Choroid plexus epithelial cell (primary cell): Measurements from ENCODE around the gene TMPRSS11B.
"Not testable (repeated sequence)": the region's sequence is repeated elsewhere in the genome, so short reads cannot be mapped to it uniquely, and the experiment has no call there.

Experiments
- DNase-seq: peaks from one replicate; pipeline ENCODE4 v3.0.0-alpha.2; 2010; ENCODE audit warnings: low read depth
- H3K4me3 ChIP-seq: 2 replicates; pipeline ENCODE4 v1.5.1; 2011; ENCODE audit warnings: low read depth, mild to moderate bottlenecking, control low read depth, low read length, moderate library complexity
- TF ChIP-seq, protein P1 (sequence below): conservative IDR thresholded peaks from 2 replicates; pipeline ENCODE4 v1.5.1; 2011; ENCODE audit warnings: low read depth, mild to moderate bottlenecking, control low read depth, inconsistent platforms, low read length, moderate library complexity

Gene TMPRSS11B, protein sequence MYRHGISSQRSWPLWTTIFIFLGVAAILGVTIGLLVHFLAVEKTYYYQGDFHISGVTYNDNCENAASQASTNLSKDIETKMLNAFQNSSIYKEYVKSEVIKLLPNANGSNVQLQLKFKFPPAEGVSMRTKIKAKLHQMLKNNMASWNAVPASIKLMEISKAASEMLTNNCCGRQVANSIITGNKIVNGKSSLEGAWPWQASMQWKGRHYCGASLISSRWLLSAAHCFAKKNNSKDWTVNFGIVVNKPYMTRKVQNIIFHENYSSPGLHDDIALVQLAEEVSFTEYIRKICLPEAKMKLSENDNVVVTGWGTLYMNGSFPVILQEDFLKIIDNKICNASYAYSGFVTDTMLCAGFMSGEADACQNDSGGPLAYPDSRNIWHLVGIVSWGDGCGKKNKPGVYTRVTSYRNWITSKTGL

GRCh38 chr4:68245594-68245993 lies at the start of gene TMPRSS11B:
TSS of gene TMPRSS11B (minus strand) at chr4:68245694. CDS start at chr4:68245558, 136 bp downstream.
- TF ChIP-seq, protein P1, sequence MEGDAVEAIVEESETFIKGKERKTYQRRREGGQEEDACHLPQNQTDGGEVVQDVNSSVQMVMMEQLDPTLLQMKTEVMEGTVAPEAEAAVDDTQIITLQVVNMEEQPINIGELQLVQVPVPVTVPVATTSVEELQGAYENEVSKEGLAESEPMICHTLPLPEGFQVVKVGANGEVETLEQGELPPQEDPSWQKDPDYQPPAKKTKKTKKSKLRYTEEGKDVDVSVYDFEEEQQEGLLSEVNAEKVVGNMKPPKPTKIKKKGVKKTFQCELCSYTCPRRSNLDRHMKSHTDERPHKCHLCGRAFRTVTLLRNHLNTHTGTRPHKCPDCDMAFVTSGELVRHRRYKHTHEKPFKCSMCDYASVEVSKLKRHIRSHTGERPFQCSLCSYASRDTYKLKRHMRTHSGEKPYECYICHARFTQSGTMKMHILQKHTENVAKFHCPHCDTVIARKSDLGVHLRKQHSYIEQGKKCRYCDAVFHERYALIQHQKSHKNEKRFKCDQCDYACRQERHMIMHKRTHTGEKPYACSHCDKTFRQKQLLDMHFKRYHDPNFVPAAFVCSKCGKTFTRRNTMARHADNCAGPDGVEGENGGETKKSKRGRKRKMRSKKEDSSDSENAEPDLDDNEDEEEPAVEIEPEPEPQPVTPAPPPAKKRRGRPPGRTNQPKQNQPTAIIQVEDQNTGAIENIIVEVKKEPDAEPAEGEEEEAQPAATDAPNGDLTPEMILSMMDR: no peak
- DNase-seq: no peak
- no peak within 1 kb of the TSS for H3K4me3 ChIP-seq

DNA sequence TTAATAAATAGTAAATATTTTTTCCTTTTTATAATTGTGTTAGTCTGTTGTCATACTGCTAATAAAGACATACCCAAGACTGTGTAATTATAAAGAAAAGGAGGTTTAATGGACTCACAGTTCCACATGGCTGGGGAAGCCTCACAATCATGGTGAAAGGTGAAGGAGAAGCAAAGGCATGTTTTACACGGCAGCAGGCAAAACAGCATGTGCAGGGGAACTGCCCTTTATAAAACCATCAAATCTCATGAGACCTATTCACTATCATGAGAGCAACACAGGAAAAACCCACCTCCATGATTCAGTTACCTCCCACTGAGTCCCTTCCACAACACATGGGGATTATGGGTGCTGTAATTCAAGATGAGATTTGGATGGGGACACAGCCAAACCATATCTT lies 45.8 kb upstream of the TMPRSS11B start:
- H3K4me3 ChIP-seq: no peak overlapping the region
- TF ChIP-seq, protein P1: no peak
- no peak for DNase-seq

- TF ChIP-seq, protein P1: no peak
- DNase-seq: peak; percentile 10
- no peak overlapping the region for H3K4me3 ChIP-seq
Measured at GRCh38 chr4:68288393-68288740, 42.9 kb upstream of the TMPRSS11B start.

GRCh38 chr4:68287704-68288392 lies 42.4 kb upstream of the TMPRSS11B start:
- TF ChIP-seq, protein P1: no peak
- no peak for DNase-seq
- no peak overlapping the region for H3K4me3 ChIP-seq

DNA sequence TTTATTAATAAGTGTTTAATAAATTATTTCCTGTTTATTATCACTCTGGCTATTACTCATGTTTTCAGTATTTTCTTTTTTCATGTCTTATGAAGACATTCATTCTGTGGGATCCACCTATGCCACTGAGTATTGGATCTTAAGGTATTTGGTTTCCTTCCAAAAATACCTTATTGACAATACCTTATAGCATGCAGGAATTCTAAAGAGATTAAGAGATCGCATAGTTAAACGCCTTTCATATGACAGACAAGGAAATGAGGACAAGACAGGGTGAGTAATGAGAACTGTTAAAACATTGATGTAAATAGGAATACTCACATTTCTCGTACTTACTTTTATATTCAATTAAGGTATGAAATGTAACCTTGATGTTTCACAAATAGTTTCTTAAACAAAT lies 38.2 kb upstream of the TMPRSS11B start:
- TF ChIP-seq, protein P1: no peak
- no peak overlapping the region for H3K4me3 ChIP-seq
- no peak for DNase-seq

GRCh38 chr4:68283095-68283494 lies 37.6 kb upstream of the TMPRSS11B start:
- no peak for DNase-seq
- TF ChIP-seq, protein P1: no peak
- H3K4me3 ChIP-seq: no peak overlapping the region

GRCh38 chr4:68281796-68282740 lies 36.6 kb upstream of the TMPRSS11B start:
- not testable (repeated sequence) for H3K4me3 ChIP-seq

More at GRCh38 chr4:68281796-68282740, 36.6 kb upstream of the TMPRSS11B start:
- DNase-seq: not testable (repeated sequence)
